Activated naive CD8-positive, alpha-beta T cell (primary cell): Measurements from ENCODE around the gene APOF.
"Not testable (repeated sequence)": the region's sequence is repeated elsewhere in the genome, so short reads cannot be mapped to it uniquely, and the experiment has no call there.

ENCODE experiments used
- H3K27ac Mint-ChIP-seq: one replicate; pipeline ENCODE4 v1.8.0; 2021; ENCODE audit warnings: mixed read lengths
- H3K27me3 Mint-ChIP-seq: one replicate; pipeline ENCODE4 v1.8.0; 2021; ENCODE audit warnings: mixed read lengths
- H3K36me3 Mint-ChIP-seq: one replicate; pipeline ENCODE4 v1.8.0; 2021; ENCODE audit warnings: mixed read lengths
- H3K4me1 Mint-ChIP-seq: one replicate; pipeline ENCODE4 v1.8.0; 2021; ENCODE audit warnings: low read depth, mixed read lengths
- H3K4me3 Mint-ChIP-seq: one replicate; pipeline ENCODE4 v1.8.0; 2021; ENCODE audit warnings: mild to moderate bottlenecking, mixed read lengths
- H3K9me3 Mint-ChIP-seq: one replicate; pipeline ENCODE4 v1.8.0; 2021; ENCODE audit warnings: low read depth, mixed read lengths

The APOF gene

DNA sequence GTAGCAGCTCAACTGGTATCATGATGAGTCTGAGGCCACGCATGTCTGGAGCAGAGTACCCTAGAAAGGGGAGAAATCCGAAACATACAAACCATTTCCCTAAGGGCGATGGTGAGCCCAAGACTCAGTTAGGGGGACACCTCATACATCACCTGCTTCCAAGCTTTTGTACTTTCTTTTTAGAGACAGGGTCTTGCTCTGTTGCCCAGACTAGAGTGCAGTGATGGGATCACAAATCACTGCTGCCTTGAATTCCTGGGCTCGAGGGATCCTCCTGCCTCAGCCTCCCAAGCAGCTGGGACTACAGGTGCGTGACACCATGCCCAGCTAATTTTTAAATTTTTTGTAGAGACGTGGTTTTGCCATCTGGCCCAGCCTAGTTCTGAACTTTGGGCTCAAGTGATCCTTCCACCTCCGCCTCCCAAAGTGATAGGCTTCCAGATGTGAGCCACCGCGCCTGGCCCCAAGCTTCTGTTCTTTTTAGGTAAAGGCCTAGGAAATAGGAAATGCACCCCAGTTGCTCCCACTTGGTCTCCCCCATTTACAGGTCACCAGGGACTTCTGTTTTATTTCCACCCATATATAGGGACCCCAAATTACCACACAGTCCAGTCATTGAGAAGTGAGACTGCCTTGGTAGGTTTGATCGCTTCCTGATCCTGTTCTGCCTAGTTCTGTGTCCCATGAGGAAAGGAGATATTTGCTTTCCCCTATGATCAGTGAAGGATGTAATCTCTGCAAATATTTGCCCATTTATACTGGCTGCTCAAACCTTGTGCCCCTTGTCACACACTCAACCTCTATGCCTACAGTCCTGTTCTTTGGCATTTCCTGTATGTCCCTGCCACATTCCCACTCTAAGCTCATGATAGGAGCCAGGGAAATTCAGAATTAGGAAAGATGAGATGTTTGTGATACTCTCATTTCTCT lies at the start of gene APOF:
TSS of gene APOF (minus strand) at position 728 of the 930 bp plus-strand sequence. CDS start at position 616, 112 bp downstream.
- no peaks in the 10 kb centered on the region for H3K27me3 Mint-ChIP-seq
- peak within 1 kb of the TSS; percentile 95 for H3K4me3 Mint-ChIP-seq
- peak within 1 kb of the TSS; percentile 98 for H3K27ac Mint-ChIP-seq
- H3K36me3 Mint-ChIP-seq = no peaks in the 10 kb centered on the region
- H3K9me3 Mint-ChIP-seq = no peaks in the 10 kb centered on the region
- H3K4me1 Mint-ChIP-seq = peaks cover 30% of the 10 kb centered on the region

DNA sequence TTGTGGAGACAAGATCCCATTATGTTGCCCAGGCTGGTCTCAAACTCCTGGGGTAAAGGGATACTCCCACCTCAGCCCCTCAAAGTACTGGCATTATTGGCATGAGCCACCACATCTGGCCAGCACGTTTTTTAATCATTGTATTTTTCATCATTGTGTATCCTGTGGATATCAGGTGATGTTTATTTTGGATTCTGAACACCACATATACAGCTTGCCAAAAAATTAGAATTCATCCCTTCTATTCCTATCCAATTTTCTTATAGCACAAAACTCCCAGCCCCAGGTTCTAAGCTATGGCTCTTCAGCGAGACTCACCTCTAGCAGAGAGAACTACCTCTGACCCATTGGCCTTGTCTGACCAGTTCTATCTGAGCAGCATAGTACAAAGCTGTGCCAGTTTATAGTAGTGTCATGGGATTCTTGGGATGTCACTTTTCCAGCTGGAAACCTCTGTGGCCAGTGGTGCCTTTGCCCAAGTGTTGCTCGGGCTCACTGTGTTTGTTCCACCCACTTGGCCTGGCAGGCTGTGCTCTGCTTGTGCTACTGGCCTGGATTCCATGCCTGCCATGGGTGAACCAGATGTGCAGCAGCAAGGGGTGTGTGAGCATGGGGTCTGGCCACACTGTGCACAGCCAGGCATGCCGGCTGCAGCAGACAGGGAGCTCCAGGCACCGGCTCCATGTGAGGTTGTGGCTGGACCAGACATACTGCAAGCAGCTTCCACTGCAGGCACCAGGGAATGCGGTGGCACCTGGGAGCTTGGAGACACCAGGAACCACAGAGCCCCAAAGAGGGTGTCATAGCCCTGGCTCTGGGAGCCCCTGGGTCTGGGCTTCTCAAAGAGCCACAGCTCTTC lies 49.4 kb upstream of the APOF start:
- no peak overlapping the region for H3K27ac Mint-ChIP-seq
- no peak overlapping the region for H3K4me3 Mint-ChIP-seq
- H3K9me3 Mint-ChIP-seq = no peaks in the 10 kb centered on the region
- H3K4me1 Mint-ChIP-seq = no peaks in the 10 kb centered on the region
- H3K36me3 Mint-ChIP-seq = no peaks in the 10 kb centered on the region
- H3K27me3 Mint-ChIP-seq = no peaks in the 10 kb centered on the region

DNA sequence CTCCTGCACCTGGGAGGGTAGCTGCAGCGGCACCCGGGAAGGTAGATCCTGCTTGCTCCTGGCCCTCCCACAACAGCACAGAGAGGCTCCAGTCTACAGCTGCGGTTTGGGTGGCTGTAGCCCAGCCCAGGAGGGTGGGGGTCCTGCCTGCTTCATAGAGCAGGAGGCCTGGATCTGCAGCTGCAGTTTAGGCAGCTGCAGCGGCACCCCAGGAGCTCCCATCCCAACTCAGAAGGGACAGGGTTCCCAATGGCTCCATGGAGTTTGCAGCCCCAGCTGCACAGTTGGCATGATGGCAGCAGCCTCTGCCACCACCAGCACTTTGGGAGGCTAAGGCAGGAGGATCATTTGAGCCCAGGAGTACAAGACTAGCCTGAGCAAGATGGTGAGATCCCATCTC lies 48.1 kb upstream of the APOF start:
- no peak overlapping the region for H3K4me3 Mint-ChIP-seq
- H3K4me1 Mint-ChIP-seq = no peaks in the 10 kb centered on the region
- no peaks in the 10 kb centered on the region for H3K36me3 Mint-ChIP-seq
- H3K27ac Mint-ChIP-seq = no peak overlapping the region
- no peaks in the 10 kb centered on the region for H3K9me3 Mint-ChIP-seq
- no peaks in the 10 kb centered on the region for H3K27me3 Mint-ChIP-seq

GRCh38 chr12:56408799-56409417 lies 46.3 kb upstream of the APOF start:
- Mint-ChIP-seq H3K36me3 (no peaks in the 10 kb centered on the region), H3K4me1 (no peaks in the 10 kb centered on the region), H3K9me3 (no peaks in the 10 kb centered on the region), H3K27ac (no peak overlapping the region), H3K27me3 (no peaks in the 10 kb centered on the region), H3K4me3 (no peak overlapping the region)

DNA sequence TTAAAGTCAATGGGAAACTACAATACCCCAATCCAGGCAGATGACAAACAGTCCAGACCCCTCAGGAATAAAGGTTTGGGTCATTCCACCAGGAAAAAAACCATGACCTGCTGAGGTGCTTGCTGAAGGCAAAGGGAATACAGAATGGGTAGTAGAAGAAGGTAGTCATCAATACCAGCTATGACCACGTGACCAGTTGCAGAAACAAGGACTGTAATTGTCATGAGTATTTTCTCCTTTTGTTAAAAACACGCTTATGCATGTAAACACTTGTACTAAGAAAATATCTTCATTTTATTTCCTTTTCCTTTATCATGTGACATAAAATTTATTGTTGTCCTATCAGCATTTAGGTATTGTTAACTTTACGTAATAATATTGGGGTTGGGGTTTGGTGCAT lies 41.6 kb upstream of the APOF start:
- H3K36me3 Mint-ChIP-seq, H3K27me3 Mint-ChIP-seq, H3K4me1 Mint-ChIP-seq, H3K9me3 Mint-ChIP-seq, H3K4me3 Mint-ChIP-seq, H3K27ac Mint-ChIP-seq: not testable (repeated sequence)

GRCh38 chr12:56401612-56402011 lies 39.0 kb upstream of the APOF start:
- H3K36me3 Mint-ChIP-seq, H3K27ac Mint-ChIP-seq, H3K4me1 Mint-ChIP-seq, H3K4me3 Mint-ChIP-seq, H3K9me3 Mint-ChIP-seq, H3K27me3 Mint-ChIP-seq: not testable (repeated sequence)

GRCh38 chr12:56401125-56401524 lies 38.5 kb upstream of the APOF start:
- H3K9me3 Mint-ChIP-seq, H3K27me3 Mint-ChIP-seq, H3K4me3 Mint-ChIP-seq, H3K36me3 Mint-ChIP-seq, H3K4me1 Mint-ChIP-seq, H3K27ac Mint-ChIP-seq: not testable (repeated sequence)

DNA sequence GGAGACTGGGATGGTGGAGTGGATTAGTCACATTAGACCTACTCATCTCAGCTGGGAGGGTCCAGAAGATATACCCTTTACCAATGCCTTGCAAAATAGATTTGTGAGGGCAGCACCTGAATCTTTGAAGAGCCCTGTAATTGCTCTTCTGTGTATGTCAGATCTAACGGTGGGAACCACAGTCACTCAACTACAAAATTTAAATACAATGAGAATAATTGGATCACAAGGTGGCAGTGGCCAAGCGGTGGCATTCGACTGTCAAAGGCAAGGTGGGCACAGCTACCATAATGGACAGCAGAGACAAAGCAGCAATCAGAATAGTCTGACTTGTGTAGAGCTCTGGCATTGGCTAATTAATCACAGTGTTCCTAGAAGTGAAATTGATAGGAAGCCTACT lies 36.8 kb upstream of the APOF start:
- not testable (repeated sequence) for H3K27me3 Mint-ChIP-seq, H3K9me3 Mint-ChIP-seq, H3K4me3 Mint-ChIP-seq, H3K4me1 Mint-ChIP-seq, H3K27ac Mint-ChIP-seq, H3K36me3 Mint-ChIP-seq

GRCh38 chr12:56398324-56398723 lies 35.7 kb upstream of the APOF start:
- Mint-ChIP-seq H3K36me3 (peaks cover 7% of the 10 kb centered on the region), H3K4me3 (no peak overlapping the region), H3K27me3 (no peaks in the 10 kb centered on the region), H3K9me3 (peaks cover 8% of the 10 kb centered on the region), H3K27ac (no peak overlapping the region), H3K4me1 (no peaks in the 10 kb centered on the region)

GRCh38 chr12:56392331-56392730 lies 29.7 kb upstream of the APOF start:
- H3K9me3 Mint-ChIP-seq = no peaks in the 10 kb centered on the region
- H3K27ac Mint-ChIP-seq = no peak overlapping the region
- no peak overlapping the region for H3K4me3 Mint-ChIP-seq
- no peaks in the 10 kb centered on the region for H3K27me3 Mint-ChIP-seq
- no peaks in the 10 kb centered on the region for H3K4me1 Mint-ChIP-seq
- no peaks in the 10 kb centered on the region for H3K36me3 Mint-ChIP-seq

DNA sequence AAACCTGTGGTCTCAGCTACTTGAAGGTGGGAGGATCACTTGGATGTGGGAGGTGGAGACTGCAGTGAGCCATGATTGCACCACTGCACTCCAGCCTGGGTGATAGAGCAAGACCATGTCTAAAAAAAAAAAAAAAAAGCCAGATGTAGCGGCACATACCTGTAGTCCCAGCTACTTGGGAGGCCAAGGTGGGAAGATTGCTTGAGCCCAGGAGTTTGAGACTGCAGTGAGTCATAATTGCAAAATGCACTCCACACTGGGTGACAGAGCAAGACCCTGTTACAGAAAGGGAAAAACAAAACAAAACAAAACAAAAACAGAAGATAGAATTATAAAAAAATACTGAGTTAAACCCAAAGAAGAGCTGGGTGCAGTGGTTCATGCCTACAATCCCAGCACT lies 29.1 kb upstream of the APOF start:
- Mint-ChIP-seq H3K27me3 (no peaks in the 10 kb centered on the region), H3K4me3 (no peak overlapping the region), H3K27ac (no peak overlapping the region), H3K36me3 (no peaks in the 10 kb centered on the region), H3K9me3 (no peaks in the 10 kb centered on the region), H3K4me1 (no peaks in the 10 kb centered on the region)

- Mint-ChIP-seq H3K36me3 (no peaks in the 10 kb centered on the region), H3K4me3 (no peak overlapping the region)
Measured at GRCh38 chr12:56389412-56389811, 26.8 kb upstream of the APOF start.

GRCh38 chr12:56387152-56387736 lies 24.6 kb upstream of the APOF start:
- H3K4me3 Mint-ChIP-seq = no peak overlapping the region
- no peaks in the 10 kb centered on the region for H3K4me1 Mint-ChIP-seq
- no peaks in the 10 kb centered on the region for H3K9me3 Mint-ChIP-seq
- no peak overlapping the region for H3K27ac Mint-ChIP-seq
- no peaks in the 10 kb centered on the region for H3K27me3 Mint-ChIP-seq
- H3K36me3 Mint-ChIP-seq = no peaks in the 10 kb centered on the region

More at GRCh38 chr12:56389412-56389811, 26.8 kb upstream of the APOF start:
- Mint-ChIP-seq H3K27ac (no peak overlapping the region), H3K9me3 (no peaks in the 10 kb centered on the region), H3K4me1 (no peaks in the 10 kb centered on the region), H3K27me3 (no peaks in the 10 kb centered on the region)

- Mint-ChIP-seq H3K36me3 (no peaks in the 10 kb centered on the region), H3K27me3 (no peaks in the 10 kb centered on the region), H3K4me1 (no peaks in the 10 kb centered on the region), H3K4me3 (no peak overlapping the region), H3K27ac (no peak overlapping the region), H3K9me3 (no peaks in the 10 kb centered on the region)
Measured at GRCh38 chr12:56385873-56386272, 23.2 kb upstream of the APOF start.

DNA sequence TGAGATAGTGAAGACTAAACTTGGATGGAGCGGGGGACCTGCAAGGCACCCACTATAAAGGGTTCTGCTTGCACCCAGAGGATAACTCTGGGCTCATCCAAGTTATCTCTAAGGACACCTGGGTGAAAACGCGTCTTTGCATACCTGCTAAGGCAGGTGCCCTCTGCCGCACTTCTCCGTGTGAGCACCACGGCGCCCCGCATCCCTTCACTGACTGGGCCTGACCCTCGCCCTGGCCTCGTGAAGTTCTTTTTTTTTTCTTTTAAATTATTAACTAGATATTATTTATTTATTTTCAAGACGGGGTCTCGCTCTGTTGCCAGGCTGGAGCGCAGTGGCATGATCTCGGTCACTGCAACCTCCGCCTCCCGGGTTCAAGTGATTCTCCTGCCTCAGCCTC lies 20.0 kb upstream of the APOF start:
- Mint-ChIP-seq H3K36me3 (no peaks in the 10 kb centered on the region), H3K27me3 (no peaks in the 10 kb centered on the region), H3K4me1 (no peaks in the 10 kb centered on the region), H3K27ac (no peak overlapping the region), H3K9me3 (no peaks in the 10 kb centered on the region), H3K4me3 (no peak overlapping the region)
